OCI-LY3 (cell line): ENCODE results near the gene ACTR3.
A peak's percentile ranks its signal among the peaks of the same experiment; 100 is the strongest.

Experiments used
- EZH2phosphoT487 ChIP-seq: fragments of 200-600 bp; shearing (Covaris generic); IDR thresholded peaks from 2 replicates; pipeline ENCODE4 v1.6.1; 2018; ENCODE audit warnings: antibody characterized with exemption, mixed run types, low read depth
- TF ChIP-seq, protein P1 (sequence below): fragments of 200-600, 300-600 bp; sonication (generic); IDR thresholded peaks from 2 replicates; pipeline ENCODE4 v1.5.1; 2014; ENCODE audit warnings: antibody characterized with exemption, low read length, low read depth

DNA sequence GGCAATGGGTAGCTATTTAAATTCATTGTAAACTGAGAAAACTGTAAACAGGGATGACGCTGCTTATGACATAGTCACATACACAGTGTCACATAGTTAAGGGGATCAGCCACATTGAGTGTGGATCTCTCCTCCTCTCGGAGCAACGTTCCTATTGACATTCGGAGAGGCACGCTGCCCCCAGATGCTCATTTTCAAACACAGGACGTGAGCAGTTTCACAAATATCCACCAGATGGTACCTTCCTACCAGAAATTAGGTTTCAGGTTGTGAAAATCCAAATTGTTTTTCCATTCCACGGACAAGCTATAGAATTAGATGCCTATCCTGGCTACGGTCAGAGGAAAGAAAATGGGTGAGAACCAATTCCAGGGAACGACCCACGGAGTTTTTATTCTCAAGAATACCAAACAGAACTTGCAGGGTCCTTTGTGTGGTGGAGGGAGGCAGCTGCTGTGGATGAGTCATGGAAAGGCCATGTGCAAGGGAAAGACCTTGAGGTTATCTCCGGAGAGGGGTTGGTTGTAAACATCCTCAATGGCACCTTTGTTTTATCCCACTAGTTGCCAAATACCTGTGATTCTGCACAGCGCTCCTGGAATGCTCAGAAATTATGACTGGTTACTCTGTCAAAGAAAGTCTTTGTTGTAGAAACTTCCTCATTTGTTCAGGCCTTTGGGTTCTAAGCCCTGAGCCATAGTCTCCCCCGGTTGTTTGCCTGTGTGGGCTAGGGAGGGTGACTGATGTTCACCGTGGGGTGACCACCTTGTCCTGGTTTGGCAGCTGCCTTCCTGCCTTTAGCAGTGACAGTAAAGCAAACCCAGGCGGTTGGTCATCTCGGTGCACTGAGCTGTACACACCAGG, 88.0 kb downstream of the ACTR3 start:
- TF ChIP-seq, protein P1, sequence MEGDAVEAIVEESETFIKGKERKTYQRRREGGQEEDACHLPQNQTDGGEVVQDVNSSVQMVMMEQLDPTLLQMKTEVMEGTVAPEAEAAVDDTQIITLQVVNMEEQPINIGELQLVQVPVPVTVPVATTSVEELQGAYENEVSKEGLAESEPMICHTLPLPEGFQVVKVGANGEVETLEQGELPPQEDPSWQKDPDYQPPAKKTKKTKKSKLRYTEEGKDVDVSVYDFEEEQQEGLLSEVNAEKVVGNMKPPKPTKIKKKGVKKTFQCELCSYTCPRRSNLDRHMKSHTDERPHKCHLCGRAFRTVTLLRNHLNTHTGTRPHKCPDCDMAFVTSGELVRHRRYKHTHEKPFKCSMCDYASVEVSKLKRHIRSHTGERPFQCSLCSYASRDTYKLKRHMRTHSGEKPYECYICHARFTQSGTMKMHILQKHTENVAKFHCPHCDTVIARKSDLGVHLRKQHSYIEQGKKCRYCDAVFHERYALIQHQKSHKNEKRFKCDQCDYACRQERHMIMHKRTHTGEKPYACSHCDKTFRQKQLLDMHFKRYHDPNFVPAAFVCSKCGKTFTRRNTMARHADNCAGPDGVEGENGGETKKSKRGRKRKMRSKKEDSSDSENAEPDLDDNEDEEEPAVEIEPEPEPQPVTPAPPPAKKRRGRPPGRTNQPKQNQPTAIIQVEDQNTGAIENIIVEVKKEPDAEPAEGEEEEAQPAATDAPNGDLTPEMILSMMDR, result peak; percentile 28; the same call in 1 of the 2 replicates
- TF ChIP-seq EZH2phosphoT487, result no peak
